Lower leg skin (tissue), 3 donors: ENCODE results near the gene TOX2.

Experiments used
- POLR2A ChIP-seq, 2 donors: fragments of 450-650 bp; IDR thresholded peaks; one replicate each; pipeline ENCODE4 v1.6.1; 2016 to 2017; ENCODE audit warnings: antibody characterized with exemption in 2 of 2, mild to moderate bottlenecking in 1 of 2, moderate library complexity in 1 of 2
- TF ChIP-seq, protein P1 (sequence below), 3 donors: fragments of 450-650 bp; IDR thresholded peaks; one replicate each; pipeline ENCODE4 v1.5.1; 2016; ENCODE audit warnings: antibody characterized with exemption in 3 of 3, mild to moderate bottlenecking in 3 of 3, moderate library complexity in 2 of 3

DNA sequence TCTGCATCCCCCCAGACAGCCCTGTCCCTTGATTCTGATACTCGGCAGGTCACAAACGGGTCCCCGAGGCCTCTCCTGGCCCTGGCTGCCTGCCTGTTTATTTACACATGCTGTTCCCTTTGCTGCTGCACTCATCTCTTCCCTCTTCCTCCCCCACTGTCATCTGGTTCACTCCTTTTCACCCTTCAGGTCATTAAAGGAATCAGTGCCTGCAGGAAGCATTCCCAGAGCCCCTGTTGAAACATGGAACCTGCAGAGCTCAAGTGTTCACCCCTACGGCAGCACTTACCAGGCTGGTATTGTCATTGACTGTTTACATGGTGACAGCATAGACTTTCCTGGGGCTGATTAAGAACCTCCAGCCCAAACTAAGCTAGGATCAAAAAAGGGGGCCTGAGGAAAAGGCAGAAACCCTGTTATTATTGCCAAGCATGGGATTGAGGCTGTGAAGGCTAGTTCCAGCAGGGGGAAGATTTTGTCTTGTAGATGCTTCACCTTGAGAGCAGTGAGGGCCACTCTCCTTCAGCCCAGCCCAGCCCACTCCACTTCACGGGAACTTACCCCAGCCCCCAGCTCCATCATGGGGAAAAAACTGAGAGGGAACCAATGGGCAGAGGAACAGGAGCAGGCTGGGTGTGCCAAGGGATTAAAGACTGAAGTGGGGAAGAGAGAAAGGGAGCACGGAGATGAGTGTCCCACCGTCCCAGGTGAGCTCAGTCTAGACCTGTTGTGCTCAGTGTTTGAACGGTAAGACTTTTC, 199.1 kb downstream of the TOX2 start:
- TF ChIP-seq, protein P1, sequence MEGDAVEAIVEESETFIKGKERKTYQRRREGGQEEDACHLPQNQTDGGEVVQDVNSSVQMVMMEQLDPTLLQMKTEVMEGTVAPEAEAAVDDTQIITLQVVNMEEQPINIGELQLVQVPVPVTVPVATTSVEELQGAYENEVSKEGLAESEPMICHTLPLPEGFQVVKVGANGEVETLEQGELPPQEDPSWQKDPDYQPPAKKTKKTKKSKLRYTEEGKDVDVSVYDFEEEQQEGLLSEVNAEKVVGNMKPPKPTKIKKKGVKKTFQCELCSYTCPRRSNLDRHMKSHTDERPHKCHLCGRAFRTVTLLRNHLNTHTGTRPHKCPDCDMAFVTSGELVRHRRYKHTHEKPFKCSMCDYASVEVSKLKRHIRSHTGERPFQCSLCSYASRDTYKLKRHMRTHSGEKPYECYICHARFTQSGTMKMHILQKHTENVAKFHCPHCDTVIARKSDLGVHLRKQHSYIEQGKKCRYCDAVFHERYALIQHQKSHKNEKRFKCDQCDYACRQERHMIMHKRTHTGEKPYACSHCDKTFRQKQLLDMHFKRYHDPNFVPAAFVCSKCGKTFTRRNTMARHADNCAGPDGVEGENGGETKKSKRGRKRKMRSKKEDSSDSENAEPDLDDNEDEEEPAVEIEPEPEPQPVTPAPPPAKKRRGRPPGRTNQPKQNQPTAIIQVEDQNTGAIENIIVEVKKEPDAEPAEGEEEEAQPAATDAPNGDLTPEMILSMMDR (IDR thresholded peaks at IDR 0.05), result no peak
- no peak for TF ChIP-seq POLR2A (IDR thresholded peaks at IDR 0.05)
